Neural cell (in vitro differentiated cells): ENCODE data around the gene PRCC. TPM values are rescaled to one million over a fixed set of nuclear protein-coding genes. Genes with fewer than 3 reads are reported as not detected.

ENCODE experiments used
- H2AFZ ChIP-seq: fragments of 200-600, 300-800 bp; sonication (generic), shearing (Covaris generic); 2 replicates; pipeline ENCODE4 v1.6.0; 2014; ENCODE audit warnings: low read depth, mild to moderate bottlenecking, antibody characterized with exemption, low read length, moderate library complexity
- H3F3A ChIP-seq: fragments of 200-600 bp; shearing (Covaris generic); 2 replicates; pipeline ENCODE4 v1.6.1; 2016; ENCODE audit warnings: mild to moderate bottlenecking, moderate library complexity, mixed read lengths, antibody characterized with exemption, low read length; ENCODE audit not compliant: insufficient read depth, poor library complexity, severe bottlenecking
- H3K27ac ChIP-seq: fragments of 200-600, 300-800 bp; sonication (generic), shearing (Covaris generic); 2 replicates; pipeline ENCODE4 v1.5.1; 2014; ENCODE audit warnings: mild to moderate bottlenecking, low read length, moderate library complexity
- H3K27me3 ChIP-seq: fragments of 300-800, 200-600 bp; sonication (generic), shearing (Covaris generic); 2 replicates; pipeline ENCODE4 v1.6.0; 2014; ENCODE audit warnings: mild to moderate bottlenecking, low read depth, low read length, moderate library complexity; ENCODE audit not compliant: insufficient read depth
- H3K36me3 ChIP-seq: fragments of 300-800, 200-600 bp; sonication (generic), shearing (Covaris generic); 2 replicates; pipeline ENCODE4 v1.5.1; 2014; ENCODE audit warnings: mild to moderate bottlenecking, antibody characterized with exemption, low read length, moderate library complexity; ENCODE audit not compliant: insufficient read depth
- H3K4me2 ChIP-seq: fragments of 300-800, 200-600 bp; sonication (generic), shearing (Covaris generic); 2 replicates; pipeline ENCODE4 v1.6.0; 2014; ENCODE audit warnings: mild to moderate bottlenecking, low read length
- H3K4me3 ChIP-seq: fragments of 300-800, 200-600 bp; sonication (generic), shearing (Covaris generic); 2 replicates; pipeline ENCODE4 v1.5.1; 2014; ENCODE audit warnings: mild to moderate bottlenecking, low read length, moderate library complexity
- H3K79me2 ChIP-seq: fragments of 200-600 bp; shearing (Covaris generic); replicated peaks from 2 replicates; pipeline ENCODE4 v1.6.0; 2014; ENCODE audit warnings: mild to moderate bottlenecking, low read length, moderate library complexity; ENCODE audit not compliant: insufficient read depth
- H3K9ac ChIP-seq: fragments of 300-800, 200-600 bp; sonication (generic), shearing (Covaris generic); 2 replicates; pipeline ENCODE4 v1.6.1; 2016; ENCODE audit warnings: mild to moderate bottlenecking, low read length, mixed read lengths
- H3K9me2 ChIP-seq: fragments of 200-600 bp; shearing (Covaris generic); 2 replicates; pipeline ENCODE4 v1.6.1; 2016; ENCODE audit warnings: mild to moderate bottlenecking, low read length, mixed read lengths; ENCODE audit not compliant: insufficient read depth
- H3K9me3 ChIP-seq: fragments of 200-600, 300-800 bp; sonication (generic), shearing (Covaris generic); 2 replicates; pipeline ENCODE4 v1.6.1; 2016; ENCODE audit warnings: mild to moderate bottlenecking, mixed run types, low read length, moderate library complexity, mixed read lengths
- H4K20me1 ChIP-seq: fragments of 200-600 bp; shearing (Covaris generic); 2 replicates; pipeline ENCODE4 v1.6.1; 2016; ENCODE audit warnings: mild to moderate bottlenecking, mixed run types; ENCODE audit not compliant: insufficient read depth
- EP300 ChIP-seq: fragments of 450-650 bp; conservative IDR thresholded peaks from 2 replicates; pipeline ENCODE4 v1.6.1; 2014; ENCODE audit warnings: antibody characterized with exemption, mild to moderate bottlenecking, moderate library complexity; ENCODE audit not compliant: poor library complexity, severe bottlenecking
- EZH2 ChIP-seq: fragments of 200-600, 300-800 bp; shearing (Covaris generic), sonication (generic); IDR thresholded peaks from 2 replicates; pipeline ENCODE4 v1.6.1; 2014; ENCODE audit warnings: antibody characterized with exemption, low read length, borderline replicate concordance, mild to moderate bottlenecking; ENCODE audit not compliant: insufficient read depth, poor library complexity, severe bottlenecking
- MXI1 ChIP-seq: fragments of 450-650 bp; conservative IDR thresholded peaks from 2 replicates; pipeline ENCODE4 v1.6.1; 2014; ENCODE audit warnings: antibody characterized with exemption, mild to moderate bottlenecking; ENCODE audit not compliant: poor library complexity, severe bottlenecking
- POLR2AphosphoS5 ChIP-seq: IDR thresholded peaks from 2 replicates; pipeline ENCODE4 v1.6.1; 2012
- RAD21 ChIP-seq: fragments of 450-650 bp; conservative IDR thresholded peaks from 2 replicates; pipeline ENCODE4 v1.6.1; 2014; ENCODE audit warnings: antibody characterized with exemption, mild to moderate bottlenecking, moderate library complexity
- SMC3 ChIP-seq: fragments of 450-650 bp; conservative IDR thresholded peaks from 2 replicates; pipeline ENCODE4 v1.6.1; 2014; ENCODE audit warnings: antibody characterized with exemption, mild to moderate bottlenecking, moderate library complexity; ENCODE audit not compliant: poor library complexity
- TAF1 ChIP-seq: IDR thresholded peaks from 2 replicates; pipeline ENCODE4 v1.6.1; 2012; ENCODE audit warnings: low read depth
- polyA plus RNA-seq: library from polyadenylated mRNA; depleted of rRNA; stranded (reverse); fragments of >200 nt; gene quantifications from 2 replicates; pipeline ENCODE4 v1.2.3, GENCODE V29; 2014
- TF ChIP-seq, protein P1 (sequence below): IDR thresholded peaks from 2 replicates; pipeline ENCODE4 v1.6.1; 2012; ENCODE audit warnings: borderline replicate concordance
- TF ChIP-seq, protein P2 (sequence below): fragments of 450-650 bp; IDR thresholded peaks from 2 replicates; pipeline ENCODE4 v1.5.1; 2014; ENCODE audit warnings: antibody characterized with exemption, mild to moderate bottlenecking, moderate library complexity; ENCODE audit not compliant: poor library complexity, severe bottlenecking

Gene PRCC
- polyA plus RNA-seq, 1 donor from 2014 or later: 17.5 TPM

DNA sequence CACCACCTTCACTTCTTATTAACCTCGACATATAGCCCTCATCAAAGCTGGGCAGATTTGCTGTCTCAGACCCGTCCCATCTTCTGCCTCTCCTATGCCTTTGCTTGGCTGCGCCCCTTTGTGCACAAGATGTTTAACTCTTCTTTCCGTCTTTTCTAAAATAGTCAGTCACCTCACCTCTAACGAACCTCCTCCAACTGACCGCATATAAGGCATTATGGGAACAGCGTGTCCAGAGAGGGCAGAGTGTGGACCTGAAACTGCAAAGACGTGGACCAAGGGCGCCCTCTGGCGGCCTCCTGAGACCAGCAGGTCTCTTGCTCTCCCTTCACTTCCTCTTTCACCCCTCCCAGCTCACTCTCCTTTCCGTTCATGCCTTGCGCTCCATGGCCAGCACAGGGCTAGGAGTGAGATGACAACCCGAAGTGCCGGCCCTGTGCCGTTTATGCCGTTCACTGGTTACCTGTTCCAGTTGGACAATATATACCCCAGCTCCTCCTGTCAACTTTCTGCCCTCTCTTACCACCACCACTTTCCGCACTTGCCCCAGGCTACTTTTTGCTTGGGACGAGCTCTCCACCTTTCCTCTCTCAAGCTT, 41.6 kb upstream of the PRCC start:
- Histone ChIP-seq H3K79me2 (peaks cover 39% of the 10 kb centered on the region), H2AFZ (no peak overlapping the region), H3K9me3 (no peaks in the 10 kb centered on the region), H3K4me2 (peak overlapping the region; percentile 98), H3K4me3 (peak overlapping the region; percentile 91), H3F3A (no peaks in the 10 kb centered on the region), H3K9ac (peak overlapping the region; percentile 49), H3K27me3 (no peaks in the 10 kb centered on the region), H3K27ac (no peak overlapping the region), H4K20me1 (peaks cover 8% of the 10 kb centered on the region), H3K36me3 (peaks cover 9% of the 10 kb centered on the region), H3K9me2 (no peaks in the 10 kb centered on the region)
- TF ChIP-seq, protein P1, sequence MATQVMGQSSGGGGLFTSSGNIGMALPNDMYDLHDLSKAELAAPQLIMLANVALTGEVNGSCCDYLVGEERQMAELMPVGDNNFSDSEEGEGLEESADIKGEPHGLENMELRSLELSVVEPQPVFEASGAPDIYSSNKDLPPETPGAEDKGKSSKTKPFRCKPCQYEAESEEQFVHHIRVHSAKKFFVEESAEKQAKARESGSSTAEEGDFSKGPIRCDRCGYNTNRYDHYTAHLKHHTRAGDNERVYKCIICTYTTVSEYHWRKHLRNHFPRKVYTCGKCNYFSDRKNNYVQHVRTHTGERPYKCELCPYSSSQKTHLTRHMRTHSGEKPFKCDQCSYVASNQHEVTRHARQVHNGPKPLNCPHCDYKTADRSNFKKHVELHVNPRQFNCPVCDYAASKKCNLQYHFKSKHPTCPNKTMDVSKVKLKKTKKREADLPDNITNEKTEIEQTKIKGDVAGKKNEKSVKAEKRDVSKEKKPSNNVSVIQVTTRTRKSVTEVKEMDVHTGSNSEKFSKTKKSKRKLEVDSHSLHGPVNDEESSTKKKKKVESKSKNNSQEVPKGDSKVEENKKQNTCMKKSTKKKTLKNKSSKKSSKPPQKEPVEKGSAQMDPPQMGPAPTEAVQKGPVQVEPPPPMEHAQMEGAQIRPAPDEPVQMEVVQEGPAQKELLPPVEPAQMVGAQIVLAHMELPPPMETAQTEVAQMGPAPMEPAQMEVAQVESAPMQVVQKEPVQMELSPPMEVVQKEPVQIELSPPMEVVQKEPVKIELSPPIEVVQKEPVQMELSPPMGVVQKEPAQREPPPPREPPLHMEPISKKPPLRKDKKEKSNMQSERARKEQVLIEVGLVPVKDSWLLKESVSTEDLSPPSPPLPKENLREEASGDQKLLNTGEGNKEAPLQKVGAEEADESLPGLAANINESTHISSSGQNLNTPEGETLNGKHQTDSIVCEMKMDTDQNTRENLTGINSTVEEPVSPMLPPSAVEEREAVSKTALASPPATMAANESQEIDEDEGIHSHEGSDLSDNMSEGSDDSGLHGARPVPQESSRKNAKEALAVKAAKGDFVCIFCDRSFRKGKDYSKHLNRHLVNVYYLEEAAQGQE: no peak
- TF ChIP-seq SMC3 (peak; percentile 96), EP300 (no peak), TAF1 (no peak), POLR2AphosphoS5 (no peak), RAD21 (peak; percentile 91), EZH2 (no peak), MXI1 (peak; percentile 40)
- TF ChIP-seq, protein P2, sequence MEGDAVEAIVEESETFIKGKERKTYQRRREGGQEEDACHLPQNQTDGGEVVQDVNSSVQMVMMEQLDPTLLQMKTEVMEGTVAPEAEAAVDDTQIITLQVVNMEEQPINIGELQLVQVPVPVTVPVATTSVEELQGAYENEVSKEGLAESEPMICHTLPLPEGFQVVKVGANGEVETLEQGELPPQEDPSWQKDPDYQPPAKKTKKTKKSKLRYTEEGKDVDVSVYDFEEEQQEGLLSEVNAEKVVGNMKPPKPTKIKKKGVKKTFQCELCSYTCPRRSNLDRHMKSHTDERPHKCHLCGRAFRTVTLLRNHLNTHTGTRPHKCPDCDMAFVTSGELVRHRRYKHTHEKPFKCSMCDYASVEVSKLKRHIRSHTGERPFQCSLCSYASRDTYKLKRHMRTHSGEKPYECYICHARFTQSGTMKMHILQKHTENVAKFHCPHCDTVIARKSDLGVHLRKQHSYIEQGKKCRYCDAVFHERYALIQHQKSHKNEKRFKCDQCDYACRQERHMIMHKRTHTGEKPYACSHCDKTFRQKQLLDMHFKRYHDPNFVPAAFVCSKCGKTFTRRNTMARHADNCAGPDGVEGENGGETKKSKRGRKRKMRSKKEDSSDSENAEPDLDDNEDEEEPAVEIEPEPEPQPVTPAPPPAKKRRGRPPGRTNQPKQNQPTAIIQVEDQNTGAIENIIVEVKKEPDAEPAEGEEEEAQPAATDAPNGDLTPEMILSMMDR: peak; percentile 96

DNA sequence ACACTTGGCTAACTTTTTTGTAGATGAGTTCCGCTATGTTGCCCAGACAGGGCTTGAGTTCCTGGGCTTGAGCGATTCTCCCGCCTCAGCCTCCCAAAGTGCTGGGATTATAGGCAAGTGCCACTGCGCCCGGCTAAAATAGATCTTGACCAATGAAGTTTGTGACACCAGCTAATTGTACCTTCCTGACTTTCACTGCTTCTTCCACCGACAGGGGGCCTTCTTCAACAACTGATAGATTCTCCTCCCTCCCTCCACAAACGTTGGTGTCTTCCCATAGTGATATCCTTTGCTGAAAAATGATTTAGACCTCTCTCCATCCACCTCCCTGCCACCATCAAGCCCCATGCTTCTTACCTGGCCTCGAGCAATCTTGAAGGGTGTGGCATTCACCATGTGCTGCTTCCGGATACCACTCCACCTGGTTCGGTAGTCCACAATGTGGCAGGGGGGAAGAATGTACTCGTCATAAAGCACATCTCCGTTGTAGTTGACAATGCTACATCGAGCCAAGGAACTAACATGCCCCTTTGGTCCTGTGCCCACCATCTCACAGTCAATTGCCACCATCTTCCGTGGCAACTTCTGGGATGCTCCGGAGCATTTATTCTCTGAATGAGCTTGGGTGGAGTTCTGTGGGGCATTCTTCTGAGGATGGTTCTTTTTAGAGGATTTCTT, 40.6 kb upstream of the PRCC start:
- H3K9me2 ChIP-seq: no peaks in the 10 kb centered on the region
- peaks cover 8% of the 10 kb centered on the region for H4K20me1 ChIP-seq
- peaks cover 9% of the 10 kb centered on the region for H3K36me3 ChIP-seq
- peaks cover 39% of the 10 kb centered on the region for H3K79me2 ChIP-seq
- H3K4me3 ChIP-seq: peak overlapping the region; percentile 91
- H2AFZ ChIP-seq: no peak overlapping the region
- H3K9ac ChIP-seq: peak overlapping the region; percentile 96
- TF ChIP-seq POLR2AphosphoS5 (no peak), EP300 (no peak), SMC3 (peak; percentile 40), EZH2 (no peak), MXI1 (no peak), RAD21 (peak; percentile 26), TAF1 (no peak)
- TF ChIP-seq, protein P2: peak; percentile 44
- TF ChIP-seq, protein P1: no peak
- no peaks in the 10 kb centered on the region for H3K27me3 ChIP-seq
- no peaks in the 10 kb centered on the region for H3K9me3 ChIP-seq
- H3F3A ChIP-seq: no peaks in the 10 kb centered on the region
- H3K27ac ChIP-seq: no peak overlapping the region
- H3K4me2 ChIP-seq: peak overlapping the region; percentile 98
